ENCODE measurements around the gene LPP. TPM values are rescaled to one million over a fixed set of nuclear protein-coding genes. Genes with fewer than 3 reads are reported as not detected.

LPP gene
- total RNA-seq, 1 experiment from 2014 or later = 54.0 TPM

DNA sequence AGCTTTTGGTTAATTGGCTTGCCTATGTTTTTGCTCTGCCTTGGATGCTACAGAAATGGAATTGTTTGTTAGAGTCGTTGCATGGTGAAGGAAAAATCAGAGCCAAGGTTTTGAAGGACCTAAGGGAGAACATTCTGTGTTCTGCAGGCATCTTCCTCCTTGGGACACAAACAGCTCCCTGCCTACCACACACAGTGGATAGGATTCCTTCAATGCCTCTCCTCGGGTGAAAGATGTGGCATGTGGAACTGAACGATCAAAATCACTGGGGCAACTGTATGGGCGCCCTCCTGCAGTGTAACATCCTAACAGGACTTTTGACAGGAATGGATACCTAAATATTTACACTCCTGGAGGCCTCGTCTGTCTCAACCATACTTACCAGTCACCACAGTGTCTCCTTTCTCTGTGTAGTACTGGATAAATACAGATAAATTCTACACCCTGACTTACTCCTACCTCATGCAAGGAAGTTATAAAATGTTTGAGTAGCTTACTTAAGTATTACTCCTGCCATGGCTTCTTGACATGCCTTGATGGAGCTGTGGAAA is 100.6 kb downstream of the LPP start:
- Histone ChIP-seq H3K27me3 (ENCODE audit: insufficient read depth, low read length) (no peaks in the 10 kb centered on the region), H3K4me3 (replicated peaks in 1 of 2; ENCODE audit: low read depth in 1 of 2, low read length in 2 of 2) (no peak overlapping the region), H2AFZ (ENCODE audit: low read depth, low read length, poor library complexity, severe bottlenecking) (no peak overlapping the region), H3K79me2 (ENCODE audit: insufficient read depth, low read length) (no peaks in the 10 kb centered on the region), H3K9me2 (ENCODE audit: insufficient read depth) (no peaks in the 10 kb centered on the region), H4K20me1 (ENCODE audit: insufficient read depth) (no peaks in the 10 kb centered on the region), H3K27ac (ENCODE audit: low read depth, low read length) (no peak overlapping the region), H3K9me3 (ENCODE audit: control insufficient read depth in 1 of 2, insufficient read depth in 1 of 2, low read depth in 1 of 2, low read length in 2 of 2) (no peaks in the 10 kb centered on the region), H3K4me1 (ENCODE audit: control insufficient read depth in 1 of 2, insufficient read depth in 2 of 2, low read length in 2 of 2) (peaks cover under 1 to 7% of the 10 kb centered on the region in 2 experiments; a peak in 1 of 4 replicates), H3K36me3 (ENCODE audit: control insufficient read depth in 1 of 2, insufficient read depth in 2 of 2, low read length in 2 of 2) (no peaks in the 10 kb centered on the region), H3K9ac (ENCODE audit: low read length) (no peak overlapping the region), H3K4me2 (ENCODE audit: low read length) (no peak overlapping the region)
- RAD21 ChIA-PET (ENCODE audit: low non-redundant PET in 1 of 2, low total read pairs in 2 of 2, uncharacterized antibody in 2 of 2, unreplicated experiment in 2 of 2) = no interaction called here
- CTCF ChIA-PET = no interaction called here
- POLR2A ChIA-PET = no interaction called here
- TF ChIP-seq ELF1 (IDR thresholded peaks at IDR 0.05; ENCODE audit: borderline replicate concordance, low read depth) (no peak), EZH2 (IDR thresholded peaks at IDR 0.05) (no peak), ZFX (IDR thresholded peaks at IDR 0.05) (no peak), CBX3 (IDR thresholded peaks at IDR 0.05; ENCODE audit: low read depth) (no peak), JUND (IDR thresholded peaks at IDR 0.05) (no peak), EGR1 (IDR thresholded peaks at IDR 0.05; ENCODE audit: low read depth) (no peak), TCF7L2 (IDR thresholded peaks at IDR 0.05; ENCODE audit: borderline replicate concordance, extremely low read depth, insufficient read depth, insufficient read length) (no peak), RAD21 (IDR thresholded peaks at IDR 0.05; ENCODE audit: low read depth) (no peak), FOSL1 (IDR thresholded peaks at IDR 0.05; ENCODE audit: low read depth) (no peak), EZH2phosphoT487 (IDR thresholded peaks at IDR 0.05; ENCODE audit: borderline replicate concordance) (no peak), YY1 (IDR thresholded peaks at IDR 0.05; ENCODE audit: extremely low read depth, insufficient replicate concordance, low read depth, low read length) (no peak), SP1 (IDR thresholded peaks at IDR 0.05; ENCODE audit: low read depth) (no peak), CEBPB (IDR thresholded peaks at IDR 0.05; ENCODE audit: low read depth) (no peak), SIN3A (IDR thresholded peaks at IDR 0.05; ENCODE audit: low read depth) (no peak)
- TF ChIP-seq, protein P1, sequence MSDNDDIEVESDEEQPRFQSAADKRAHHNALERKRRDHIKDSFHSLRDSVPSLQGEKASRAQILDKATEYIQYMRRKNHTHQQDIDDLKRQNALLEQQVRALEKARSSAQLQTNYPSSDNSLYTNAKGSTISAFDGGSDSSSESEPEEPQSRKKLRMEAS (IDR thresholded peaks at IDR 0.05) = no peak
- TF ChIP-seq, protein P2, sequence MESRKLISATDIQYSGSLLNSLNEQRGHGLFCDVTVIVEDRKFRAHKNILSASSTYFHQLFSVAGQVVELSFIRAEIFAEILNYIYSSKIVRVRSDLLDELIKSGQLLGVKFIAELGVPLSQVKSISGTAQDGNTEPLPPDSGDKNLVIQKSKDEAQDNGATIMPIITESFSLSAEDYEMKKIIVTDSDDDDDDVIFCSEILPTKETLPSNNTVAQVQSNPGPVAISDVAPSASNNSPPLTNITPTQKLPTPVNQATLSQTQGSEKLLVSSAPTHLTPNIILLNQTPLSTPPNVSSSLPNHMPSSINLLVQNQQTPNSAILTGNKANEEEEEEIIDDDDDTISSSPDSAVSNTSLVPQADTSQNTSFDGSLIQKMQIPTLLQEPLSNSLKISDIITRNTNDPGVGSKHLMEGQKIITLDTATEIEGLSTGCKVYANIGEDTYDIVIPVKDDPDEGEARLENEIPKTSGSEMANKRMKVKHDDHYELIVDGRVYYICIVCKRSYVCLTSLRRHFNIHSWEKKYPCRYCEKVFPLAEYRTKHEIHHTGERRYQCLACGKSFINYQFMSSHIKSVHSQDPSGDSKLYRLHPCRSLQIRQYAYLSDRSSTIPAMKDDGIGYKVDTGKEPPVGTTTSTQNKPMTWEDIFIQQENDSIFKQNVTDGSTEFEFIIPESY (IDR thresholded peaks at IDR 0.05; ENCODE audit: extremely low read depth, insufficient replicate concordance, low read length) = no peak
- TF ChIP-seq, protein P3, sequence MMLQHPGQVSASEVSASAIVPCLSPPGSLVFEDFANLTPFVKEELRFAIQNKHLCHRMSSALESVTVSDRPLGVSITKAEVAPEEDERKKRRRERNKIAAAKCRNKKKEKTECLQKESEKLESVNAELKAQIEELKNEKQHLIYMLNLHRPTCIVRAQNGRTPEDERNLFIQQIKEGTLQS (IDR thresholded peaks at IDR 0.05) = no peak
- TF ChIP-seq, protein P4, sequence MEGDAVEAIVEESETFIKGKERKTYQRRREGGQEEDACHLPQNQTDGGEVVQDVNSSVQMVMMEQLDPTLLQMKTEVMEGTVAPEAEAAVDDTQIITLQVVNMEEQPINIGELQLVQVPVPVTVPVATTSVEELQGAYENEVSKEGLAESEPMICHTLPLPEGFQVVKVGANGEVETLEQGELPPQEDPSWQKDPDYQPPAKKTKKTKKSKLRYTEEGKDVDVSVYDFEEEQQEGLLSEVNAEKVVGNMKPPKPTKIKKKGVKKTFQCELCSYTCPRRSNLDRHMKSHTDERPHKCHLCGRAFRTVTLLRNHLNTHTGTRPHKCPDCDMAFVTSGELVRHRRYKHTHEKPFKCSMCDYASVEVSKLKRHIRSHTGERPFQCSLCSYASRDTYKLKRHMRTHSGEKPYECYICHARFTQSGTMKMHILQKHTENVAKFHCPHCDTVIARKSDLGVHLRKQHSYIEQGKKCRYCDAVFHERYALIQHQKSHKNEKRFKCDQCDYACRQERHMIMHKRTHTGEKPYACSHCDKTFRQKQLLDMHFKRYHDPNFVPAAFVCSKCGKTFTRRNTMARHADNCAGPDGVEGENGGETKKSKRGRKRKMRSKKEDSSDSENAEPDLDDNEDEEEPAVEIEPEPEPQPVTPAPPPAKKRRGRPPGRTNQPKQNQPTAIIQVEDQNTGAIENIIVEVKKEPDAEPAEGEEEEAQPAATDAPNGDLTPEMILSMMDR (IDR thresholded peaks at IDR 0.05 in 2 of 3, conservative IDR thresholded peaks at IDR 0.05 in 1 of 3; ENCODE audit: borderline replicate concordance in 1 of 3, insufficient read depth in 1 of 3, low read depth in 2 of 3, low read length in 2 of 3) = no peak
- TF ChIP-seq, protein P5, sequence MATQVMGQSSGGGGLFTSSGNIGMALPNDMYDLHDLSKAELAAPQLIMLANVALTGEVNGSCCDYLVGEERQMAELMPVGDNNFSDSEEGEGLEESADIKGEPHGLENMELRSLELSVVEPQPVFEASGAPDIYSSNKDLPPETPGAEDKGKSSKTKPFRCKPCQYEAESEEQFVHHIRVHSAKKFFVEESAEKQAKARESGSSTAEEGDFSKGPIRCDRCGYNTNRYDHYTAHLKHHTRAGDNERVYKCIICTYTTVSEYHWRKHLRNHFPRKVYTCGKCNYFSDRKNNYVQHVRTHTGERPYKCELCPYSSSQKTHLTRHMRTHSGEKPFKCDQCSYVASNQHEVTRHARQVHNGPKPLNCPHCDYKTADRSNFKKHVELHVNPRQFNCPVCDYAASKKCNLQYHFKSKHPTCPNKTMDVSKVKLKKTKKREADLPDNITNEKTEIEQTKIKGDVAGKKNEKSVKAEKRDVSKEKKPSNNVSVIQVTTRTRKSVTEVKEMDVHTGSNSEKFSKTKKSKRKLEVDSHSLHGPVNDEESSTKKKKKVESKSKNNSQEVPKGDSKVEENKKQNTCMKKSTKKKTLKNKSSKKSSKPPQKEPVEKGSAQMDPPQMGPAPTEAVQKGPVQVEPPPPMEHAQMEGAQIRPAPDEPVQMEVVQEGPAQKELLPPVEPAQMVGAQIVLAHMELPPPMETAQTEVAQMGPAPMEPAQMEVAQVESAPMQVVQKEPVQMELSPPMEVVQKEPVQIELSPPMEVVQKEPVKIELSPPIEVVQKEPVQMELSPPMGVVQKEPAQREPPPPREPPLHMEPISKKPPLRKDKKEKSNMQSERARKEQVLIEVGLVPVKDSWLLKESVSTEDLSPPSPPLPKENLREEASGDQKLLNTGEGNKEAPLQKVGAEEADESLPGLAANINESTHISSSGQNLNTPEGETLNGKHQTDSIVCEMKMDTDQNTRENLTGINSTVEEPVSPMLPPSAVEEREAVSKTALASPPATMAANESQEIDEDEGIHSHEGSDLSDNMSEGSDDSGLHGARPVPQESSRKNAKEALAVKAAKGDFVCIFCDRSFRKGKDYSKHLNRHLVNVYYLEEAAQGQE (IDR thresholded peaks at IDR 0.05; ENCODE audit: low read depth) = no peak
- ATAC-seq = no peak
- DNase-seq (ENCODE audit: low read depth, low spot score) = no peak
- intact Hi-C loops (cut with micrococcal nuclease) = no loop called here
- BruUV-seq (replicated peaks) = no TSS peak
